WTC11 (cell line): Measurements from ENCODE around the gene NOM1. TPM values are rescaled to one million over a fixed set of nuclear protein-coding genes. Genes with fewer than 3 reads are reported as not detected.

ENCODE experiments used
- ARID4B ChIP-seq: sonication (generic); formaldehyde crosslinking; IDR thresholded peaks from 2 replicates; pipeline ENCODE4 v1.8.0; 2023; ENCODE audit warnings: missing genetic modification reagents, mild to moderate bottlenecking, borderline replicate concordance
- ATF6 ChIP-seq: sonication (generic); formaldehyde crosslinking; IDR thresholded peaks from 2 replicates; pipeline ENCODE4 v1.8.1; 2023; ENCODE audit warnings: mild to moderate bottlenecking, missing genetic modification reagents
- ELF4 ChIP-seq: sonication (generic); formaldehyde crosslinking; IDR thresholded peaks from 2 replicates; pipeline ENCODE4 v1.8.1; 2022; ENCODE audit warnings: low read depth, mild to moderate bottlenecking, moderate library complexity, missing genetic modification reagents
- ERG ChIP-seq: fragments of 250-450 bp; sonication (Bioruptor Pico); IDR thresholded peaks from 2 replicates; pipeline ENCODE4 v1.8.0; 2021; ENCODE audit warnings: mild to moderate bottlenecking
- IRF1 ChIP-seq: sonication (generic); formaldehyde crosslinking; IDR thresholded peaks from 2 replicates; pipeline ENCODE4 v1.8.0; 2023; ENCODE audit warnings: missing genetic modification reagents
- MLX ChIP-seq: sonication (generic); formaldehyde crosslinking; IDR thresholded peaks from 2 replicates; pipeline ENCODE4 v1.8.1; 2023; ENCODE audit warnings: mild to moderate bottlenecking, missing genetic modification reagents, moderate library complexity
- NR1H2 ChIP-seq: sonication (generic); formaldehyde crosslinking; IDR thresholded peaks from 2 replicates; pipeline ENCODE4 v1.9.0; 2021; ENCODE audit warnings: mild to moderate bottlenecking, moderate library complexity, missing genetic modification reagents
- PREB ChIP-seq: sonication (generic); formaldehyde crosslinking; IDR thresholded peaks from 2 replicates; pipeline ENCODE4 v1.8.1; 2022; ENCODE audit warnings: mild to moderate bottlenecking, missing genetic modification reagents, moderate library complexity, borderline replicate concordance
- SMAD3 ChIP-seq: sonication (generic); formaldehyde crosslinking; IDR thresholded peaks from 2 replicates; pipeline ENCODE4 v1.8.0; 2022; ENCODE audit warnings: missing genetic modification reagents, mild to moderate bottlenecking, borderline replicate concordance
- STAT6 ChIP-seq: sonication (generic); formaldehyde crosslinking; conservative IDR thresholded peaks from 2 replicates; pipeline ENCODE4 v1.8.1; 2023; ENCODE audit warnings: mild to moderate bottlenecking, low read depth, missing genetic modification reagents, moderate library complexity
- USF1 ChIP-seq: sonication (generic); formaldehyde crosslinking; IDR thresholded peaks from 2 replicates; pipeline ENCODE4 v1.8.0; 2022; ENCODE audit warnings: mild to moderate bottlenecking, missing genetic modification reagents
- ZNF512 ChIP-seq: sonication (generic); formaldehyde crosslinking; IDR thresholded peaks from 2 replicates; pipeline ENCODE4 v1.8.1; 2022; ENCODE audit warnings: missing genetic modification reagents, borderline replicate concordance
- ZNF532 ChIP-seq: fragments of 250-450 bp; sonication (Bioruptor Pico); IDR thresholded peaks from 2 replicates; pipeline ENCODE4 v1.9.0; 2021; ENCODE audit warnings: mild to moderate bottlenecking, borderline replicate concordance
- total RNA-seq: library from RNA; stranded (reverse); gene quantifications from 3 replicates; pipeline ENCODE4 v1.2.3, GENCODE V29; 2021

The NOM1 gene
- total RNA-seq, 1 experiment from 2014 or later, result 38.5 TPM

GRCh38 chr7:157002819-157003421, 53.4 kb downstream of the NOM1 start (continued):
- TF ChIP-seq ZNF532 (CRISPR knock-in tag) (no peak), ERG (CRISPR knock-in tag) (no peak), STAT6 (no peak), IRF1 (CRISPR knock-in tag) (no peak), MLX (CRISPR knock-in tag) (no peak), ATF6 (CRISPR knock-in tag) (no peak), NR1H2 (CRISPR knock-in tag) (no peak), ARID4B (CRISPR knock-in tag) (no peak), ELF4 (CRISPR knock-in tag) (no peak), USF1 (CRISPR knock-in tag) (no peak), SMAD3 (CRISPR knock-in tag) (no peak), ZNF512 (CRISPR knock-in tag) (no peak), PREB (no peak)
